ENCODE measurements around the gene CDK5. TPM values are rescaled to one million over a fixed set of nuclear protein-coding genes. Genes with fewer than 3 reads are reported as not detected.
A peak's percentile ranks its signal among the peaks of the same experiment; 100 is the strongest.

Gene CDK5
- total RNA-seq, 3 donors from 2014 or later, result 5.2 to 8.8 (median 8.6) TPM

DNA sequence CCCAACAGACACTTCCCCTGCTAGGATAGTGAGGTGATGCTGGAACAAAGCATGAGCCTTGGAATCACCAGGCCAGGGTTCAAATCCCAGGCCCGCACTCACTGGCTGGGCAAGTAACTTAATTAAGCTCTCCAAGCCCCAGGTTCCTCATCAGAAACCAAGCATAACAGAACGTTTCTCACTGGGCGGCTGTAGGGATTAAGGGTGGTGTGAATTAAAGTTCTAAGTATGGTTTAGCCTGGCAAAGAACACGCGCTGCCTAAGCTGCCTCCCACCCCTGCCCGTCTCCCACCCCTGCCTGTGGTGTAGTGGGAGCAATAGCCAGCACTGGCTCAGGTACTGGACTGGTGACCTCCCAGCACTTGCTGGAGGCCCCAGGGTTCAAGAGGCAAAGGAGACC, 7.3 kb upstream of the CDK5 start:
- H3K27me3 ChIP-seq, result no peaks in the 10 kb centered on the region
- H3K9me3 ChIP-seq, result no peaks in the 10 kb centered on the region
- peaks cover 12 to 20% of the 10 kb centered on the region in 2 donors for H3K4me1 ChIP-seq
- no peak overlapping the region for H3K4me3 ChIP-seq
- peak overlapping the region in 1 of 2 donors; percentile 89 for H3K27ac ChIP-seq
- no peak for DNase-seq (ENCODE audit: low spot score in 2 of 2)
- TF ChIP-seq POLR2A (IDR thresholded peaks at IDR 0.05) (no peak), POLR2AphosphoS5 (IDR thresholded peaks at IDR 0.05) (no peak)
- TF ChIP-seq, protein P1, sequence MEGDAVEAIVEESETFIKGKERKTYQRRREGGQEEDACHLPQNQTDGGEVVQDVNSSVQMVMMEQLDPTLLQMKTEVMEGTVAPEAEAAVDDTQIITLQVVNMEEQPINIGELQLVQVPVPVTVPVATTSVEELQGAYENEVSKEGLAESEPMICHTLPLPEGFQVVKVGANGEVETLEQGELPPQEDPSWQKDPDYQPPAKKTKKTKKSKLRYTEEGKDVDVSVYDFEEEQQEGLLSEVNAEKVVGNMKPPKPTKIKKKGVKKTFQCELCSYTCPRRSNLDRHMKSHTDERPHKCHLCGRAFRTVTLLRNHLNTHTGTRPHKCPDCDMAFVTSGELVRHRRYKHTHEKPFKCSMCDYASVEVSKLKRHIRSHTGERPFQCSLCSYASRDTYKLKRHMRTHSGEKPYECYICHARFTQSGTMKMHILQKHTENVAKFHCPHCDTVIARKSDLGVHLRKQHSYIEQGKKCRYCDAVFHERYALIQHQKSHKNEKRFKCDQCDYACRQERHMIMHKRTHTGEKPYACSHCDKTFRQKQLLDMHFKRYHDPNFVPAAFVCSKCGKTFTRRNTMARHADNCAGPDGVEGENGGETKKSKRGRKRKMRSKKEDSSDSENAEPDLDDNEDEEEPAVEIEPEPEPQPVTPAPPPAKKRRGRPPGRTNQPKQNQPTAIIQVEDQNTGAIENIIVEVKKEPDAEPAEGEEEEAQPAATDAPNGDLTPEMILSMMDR (IDR thresholded peaks at IDR 0.05), result no peak
- intact Hi-C loops (cut with DNase I; ENCODE audit: low total_unique reads), result no loop called here
- peaks cover 16% of the 10 kb centered on the region for H3K36me3 ChIP-seq

GRCh38 chr7:151064454-151064853, 6.8 kb upstream of the CDK5 start:
- DNase-seq (ENCODE audit: low spot score in 2 of 2), result no peak
- TF ChIP-seq POLR2AphosphoS5 (IDR thresholded peaks at IDR 0.05) (no peak), POLR2A (IDR thresholded peaks at IDR 0.05) (no peak)
- TF ChIP-seq, protein P1 (IDR thresholded peaks at IDR 0.05), result no peak
- Histone ChIP-seq H3K4me1 (peaks cover 12 to 20% of the 10 kb centered on the region in 2 donors), H3K36me3 (peaks cover 12% of the 10 kb centered on the region), H3K9me3 (no peaks in the 10 kb centered on the region), H3K27me3 (no peaks in the 10 kb centered on the region), H3K4me3 (no peak overlapping the region), H3K27ac (peak overlapping the region; percentile 81 to 89)
- intact Hi-C loops (cut with DNase I; ENCODE audit: low total_unique reads), result no loop called here

DNA sequence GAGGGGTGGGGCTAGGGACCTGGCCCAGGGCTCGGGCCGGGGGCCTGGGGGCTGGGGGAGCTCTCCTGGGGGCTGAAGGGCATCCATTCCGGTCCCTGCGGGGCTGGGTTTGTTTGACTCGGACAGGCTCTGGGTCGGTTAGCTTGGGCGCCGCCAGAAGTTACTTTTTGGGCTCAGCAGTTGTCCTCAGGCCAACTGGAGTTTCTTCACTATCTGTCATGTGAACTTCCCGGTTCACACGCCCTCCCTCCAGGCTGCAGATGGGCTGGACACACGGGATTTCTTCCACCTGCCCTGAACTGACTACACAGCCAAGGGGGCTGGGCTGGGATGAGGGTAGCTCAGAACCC, 5.5 kb upstream of the CDK5 start:
- Histone ChIP-seq H3K4me3 (peak overlapping the region; percentile 29 to 64 (median 40)), H3K27me3 (no peaks in the 10 kb centered on the region), H3K9me3 (no peaks in the 10 kb centered on the region), H3K4me1 (peaks cover 16 to 20% of the 10 kb centered on the region in 2 donors), H3K36me3 (peaks cover 9% of the 10 kb centered on the region), H3K27ac (peak overlapping the region; percentile 81 to 89)
- no peak for DNase-seq (ENCODE audit: low spot score in 2 of 2)
- intact Hi-C loops (cut with DNase I; ENCODE audit: low total_unique reads), result no loop called here
- TF ChIP-seq POLR2AphosphoS5 (IDR thresholded peaks at IDR 0.05) (peak in 1 of 3 donors; percentile 36), POLR2A (IDR thresholded peaks at IDR 0.05) (no peak)
- TF ChIP-seq, protein P1 (IDR thresholded peaks at IDR 0.05), result no peak

GRCh38 chr7:151062399-151063211, 4.9 kb upstream of the CDK5 start:
- Histone ChIP-seq H3K4me1 (peaks cover 16 to 20% of the 10 kb centered on the region in 2 donors), H3K27me3 (no peaks in the 10 kb centered on the region), H3K27ac (peak overlapping the region; percentile 81 to 89), H3K4me3 (peak overlapping the region; percentile 29 to 64 (median 40)), H3K9me3 (no peaks in the 10 kb centered on the region), H3K36me3 (peaks cover 3% of the 10 kb centered on the region)
- no peak for TF ChIP-seq POLR2A (IDR thresholded peaks at IDR 0.05)
- DNase-seq (ENCODE audit: low spot score in 2 of 2), result no peak
- intact Hi-C loops (cut with DNase I; ENCODE audit: low total_unique reads), result no loop called here

DNA sequence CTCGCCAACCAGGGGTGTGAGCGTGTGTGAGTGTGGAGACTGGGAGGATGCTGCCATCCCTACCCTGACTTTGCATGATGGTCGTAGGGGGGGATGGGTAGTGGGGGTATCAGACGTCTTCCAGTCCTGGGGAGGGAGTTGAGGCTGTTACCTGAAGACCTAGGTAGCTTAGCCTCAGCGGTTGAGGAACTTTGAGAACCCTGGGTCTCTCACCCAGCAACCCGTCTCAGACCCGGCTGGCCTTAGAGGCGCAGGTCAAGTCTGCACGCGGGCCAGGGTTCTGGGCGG, 4.4 kb upstream of the CDK5 start:
- Histone ChIP-seq H3K4me1 (peaks cover 20% of the 10 kb centered on the region in 2 donors), H3K9me3 (no peaks in the 10 kb centered on the region), H3K36me3 (no peaks in the 10 kb centered on the region), H3K27me3 (no peaks in the 10 kb centered on the region), H3K27ac (peak overlapping the region; percentile 81 to 89), H3K4me3 (peak overlapping the region in 2 of 3 donors; percentile 40 to 64)
- intact Hi-C loops (cut with DNase I; ENCODE audit: low total_unique reads), result no loop called here
- no peak for TF ChIP-seq POLR2A (IDR thresholded peaks at IDR 0.05)
- TF ChIP-seq, protein P1 (IDR thresholded peaks at IDR 0.05), result no peak
- no peak for TF ChIP-seq POLR2AphosphoS5 (IDR thresholded peaks at IDR 0.05)
- DNase-seq (ENCODE audit: low spot score in 2 of 2), result no peak

Data from breast epithelium (tissue), 4 donors.